PC-9 (cell line): ENCODE measurements around the gene STK39. TPM values are rescaled to one million over a fixed set of nuclear protein-coding genes. Genes with fewer than 3 reads are reported as not detected.

Source experiments
- BruUV-seq: library from RNA; stranded (reverse); fragments of 400-500 nt; replicated peaks from 2 replicates; lab custom pipeline; 2021; lab: Mats Ljungman, UMichigan
- CTCF ChIA-PET: fragments of 300-600 bp; sonication (Branson Sonifier 250); formaldehyde crosslinking; loops from one replicate; lab custom pipeline; 2022; ENCODE audit warnings: antibody characterized with exemption; lab: Charles Lee
- POLR2A ChIA-PET: fragments of 300-600 bp; sonication (Branson Sonifier 250); formaldehyde crosslinking; loops from one replicate; lab custom pipeline; 2022; ENCODE audit warnings: antibody characterized with exemption; ENCODE audit not compliant: unreplicated experiment; lab: Charles Lee
- DNase-seq, 2 experiments: peaks; one replicate each; pipeline versions ENCODE4 v3.0.0 to v3.0.0-alpha.2; 2015 to 2022; ENCODE audit warnings: mixed read lengths in 1 of 2
- H2AFZ ChIP-seq: fragments of 200-600 bp; sonication (generic); 2 replicates; pipeline ENCODE4 v1.8.1; 2017; ENCODE audit warnings: antibody characterized with exemption
- H3F3A ChIP-seq: fragments of 200-600 bp; sonication (generic); 2 replicates; pipeline ENCODE4 v1.8.1; 2017; ENCODE audit warnings: antibody characterized with exemption, mild to moderate bottlenecking, low read depth; ENCODE audit not compliant: insufficient read depth
- H3K27ac ChIP-seq: fragments of 200-600 bp; sonication (generic); 2 replicates; pipeline ENCODE4 v1.6.1; 2016; ENCODE audit warnings: mixed run types
- H3K27me3 ChIP-seq: fragments of 200-600 bp; sonication (generic); 2 replicates; pipeline ENCODE4 v1.6.1; 2016; ENCODE audit warnings: low read depth, mixed run types; ENCODE audit not compliant: insufficient read depth
- H3K36me3 ChIP-seq: fragments of 200-600 bp; sonication (generic); 2 replicates; pipeline ENCODE4 v1.6.1; 2016; ENCODE audit warnings: low read depth, mixed run types
- H3K4me1 ChIP-seq: fragments of 200-600 bp; sonication (generic); replicated peaks from 2 replicates; pipeline ENCODE4 v1.6.1; 2016; ENCODE audit warnings: mixed run types; ENCODE audit not compliant: insufficient read depth
- H3K4me2 ChIP-seq: fragments of 200-600 bp; sonication (generic); 2 replicates; pipeline ENCODE4 v1.6.1; 2017; ENCODE audit warnings: mixed run types
- H3K4me3 ChIP-seq: fragments of 200-600 bp; sonication (generic); 2 replicates; pipeline ENCODE4 v1.6.1; 2016; ENCODE audit warnings: mixed run types
- H3K79me2 ChIP-seq: fragments of 200-600 bp; sonication (generic); 2 replicates; pipeline ENCODE4 v1.6.1; 2017; ENCODE audit warnings: low read depth, mixed run types
- H3K9me2 ChIP-seq: fragments of 200-600 bp; sonication (generic); 2 replicates; pipeline ENCODE4 v1.8.1; 2017; ENCODE audit warnings: mild to moderate bottlenecking; ENCODE audit not compliant: insufficient read depth
- H3K9me3 ChIP-seq: fragments of 200-600 bp; sonication (generic); 2 replicates; pipeline ENCODE4 v1.8.1; 2016; ENCODE audit warnings: low read depth; ENCODE audit not compliant: insufficient read depth
- H4K20me1 ChIP-seq: fragments of 200-600 bp; sonication (generic); 2 replicates; pipeline ENCODE4 v1.8.1; 2017; ENCODE audit not compliant: insufficient read depth
- EZH2 ChIP-seq: fragments of 200-600 bp; sonication (generic); IDR thresholded peaks from 2 replicates; pipeline ENCODE4 v1.8.0; 2017; ENCODE audit warnings: antibody characterized with exemption, low read depth
- intact Hi-C: fragments of 100-400 bp; cut with micrococcal nuclease; formaldehyde crosslinking; loops from one replicate; pipeline ENCODE4 v1.10.0; 2022; ENCODE audit not compliant: unreplicated experiment
- total RNA-seq: library from RNA; stranded (reverse); gene quantifications from 2 replicates; pipeline ENCODE4 v1.2.3, GENCODE V29; 2021
- TF ChIP-seq, protein P1 (sequence below): fragments of 200-600 bp; sonication (generic); conservative IDR thresholded peaks from 2 replicates; pipeline ENCODE4 v1.6.1; 2017; ENCODE audit warnings: mixed run types, antibody characterized with exemption, mild to moderate bottlenecking, moderate library complexity

The STK39 gene
- total RNA-seq, 1 experiment from 2014 or later, result 14.5 TPM

DNA sequence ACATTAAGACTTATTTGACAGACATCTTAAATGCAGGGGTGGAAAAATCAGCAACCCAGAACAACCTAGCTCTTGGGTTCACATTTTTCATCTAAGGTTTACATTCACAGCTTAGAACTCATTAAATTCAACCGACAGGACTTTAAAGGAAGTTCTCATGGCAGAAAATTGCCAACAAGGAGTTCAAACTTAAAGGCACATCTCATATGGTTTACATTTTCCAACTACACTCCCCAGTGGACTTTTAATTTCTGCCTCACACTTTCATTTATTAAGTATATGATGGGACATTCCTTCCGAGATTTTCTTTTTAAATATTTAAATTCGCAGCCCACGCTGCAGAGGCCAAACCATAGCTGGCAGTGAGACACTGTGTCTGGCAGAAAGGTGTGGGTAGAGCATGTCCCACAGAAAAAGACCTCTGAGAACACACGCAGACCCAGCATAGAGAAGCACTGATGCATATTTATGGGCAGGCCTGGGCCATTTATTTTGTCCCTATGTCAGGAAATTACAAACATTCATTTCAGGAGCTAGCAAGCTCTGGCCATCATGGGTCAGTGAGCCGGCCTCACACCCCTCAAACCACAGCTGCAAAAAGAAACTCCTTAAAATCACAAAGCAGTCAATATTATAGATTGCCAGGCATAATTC lies 46.3 kb downstream of the STK39 start:
- CTCF ChIA-PET, result no interaction called here
- Histone ChIP-seq H3K4me2 (no peak overlapping the region), H3K4me3 (no peak overlapping the region), H3K27me3 (no peaks in the 10 kb centered on the region), H4K20me1 (no peaks in the 10 kb centered on the region), H3K4me1 (peaks cover 18% of the 10 kb centered on the region), H3F3A (0 out of 2 replicates have a peak, but pooled peaks cover 5% of the 10 kb centered on the region), H3K79me2 (peaks cover 86% of the 10 kb centered on the region), H3K9me3 (no peaks in the 10 kb centered on the region), H3K9me2 (no peaks in the 10 kb centered on the region), H3K36me3 (peaks cover 2% of the 10 kb centered on the region; the same call in 1 of the 2 replicates), H3K27ac (no peak overlapping the region), H2AFZ (no peak overlapping the region)
- POLR2A ChIA-PET, result no interaction called here
- no TSS peak for BruUV-seq
- intact Hi-C loops, result no loop called here
- TF ChIP-seq, protein P1, sequence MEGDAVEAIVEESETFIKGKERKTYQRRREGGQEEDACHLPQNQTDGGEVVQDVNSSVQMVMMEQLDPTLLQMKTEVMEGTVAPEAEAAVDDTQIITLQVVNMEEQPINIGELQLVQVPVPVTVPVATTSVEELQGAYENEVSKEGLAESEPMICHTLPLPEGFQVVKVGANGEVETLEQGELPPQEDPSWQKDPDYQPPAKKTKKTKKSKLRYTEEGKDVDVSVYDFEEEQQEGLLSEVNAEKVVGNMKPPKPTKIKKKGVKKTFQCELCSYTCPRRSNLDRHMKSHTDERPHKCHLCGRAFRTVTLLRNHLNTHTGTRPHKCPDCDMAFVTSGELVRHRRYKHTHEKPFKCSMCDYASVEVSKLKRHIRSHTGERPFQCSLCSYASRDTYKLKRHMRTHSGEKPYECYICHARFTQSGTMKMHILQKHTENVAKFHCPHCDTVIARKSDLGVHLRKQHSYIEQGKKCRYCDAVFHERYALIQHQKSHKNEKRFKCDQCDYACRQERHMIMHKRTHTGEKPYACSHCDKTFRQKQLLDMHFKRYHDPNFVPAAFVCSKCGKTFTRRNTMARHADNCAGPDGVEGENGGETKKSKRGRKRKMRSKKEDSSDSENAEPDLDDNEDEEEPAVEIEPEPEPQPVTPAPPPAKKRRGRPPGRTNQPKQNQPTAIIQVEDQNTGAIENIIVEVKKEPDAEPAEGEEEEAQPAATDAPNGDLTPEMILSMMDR, result no peak
- no peak for TF ChIP-seq EZH2
- DNase-seq, result no peak

DNA sequence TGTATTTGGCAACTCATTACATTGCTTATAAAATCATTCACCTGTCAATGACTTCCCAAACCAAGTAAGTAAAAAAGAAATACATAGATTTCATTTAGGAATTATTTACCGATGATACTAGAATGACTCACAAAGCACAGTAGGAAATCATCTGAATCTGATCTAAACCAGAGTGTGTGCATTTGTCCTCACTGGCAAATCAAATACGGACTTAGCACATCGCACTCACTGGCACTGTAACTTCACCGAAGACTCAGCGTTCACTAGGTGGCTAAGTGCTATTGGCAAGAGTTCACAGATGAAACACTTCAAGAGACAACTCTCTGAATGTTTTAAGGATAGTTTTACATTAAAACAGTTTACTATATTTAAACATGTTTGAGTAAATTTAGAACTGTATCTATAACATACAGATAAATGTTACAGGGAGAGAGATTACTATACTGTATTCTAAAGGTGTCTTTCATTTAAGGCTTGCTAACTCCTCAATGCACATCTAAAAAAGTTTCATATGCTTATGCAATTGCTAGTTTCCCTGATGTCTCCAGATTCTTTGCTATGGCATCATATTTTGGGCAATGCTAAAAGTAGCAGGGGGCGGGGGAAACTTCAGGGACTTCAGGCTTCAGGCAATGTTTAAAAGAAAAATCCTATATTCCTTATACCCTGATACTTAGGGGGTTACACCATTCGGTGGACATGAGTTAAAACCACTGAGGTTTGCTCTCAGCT lies 48.8 kb downstream of the STK39 start:
- BruUV-seq, result no TSS peak
- H3K79me2 ChIP-seq, result peaks cover 94% of the 10 kb centered on the region
- no peak overlapping the region for H2AFZ ChIP-seq
- no peaks in the 10 kb centered on the region for H3K9me3 ChIP-seq
- peaks cover 32% of the 10 kb centered on the region for H3K4me1 ChIP-seq
- peak in 1 of 2 experiments; percentile 46 for DNase-seq
- H3K36me3 ChIP-seq, result peaks cover 4% of the 10 kb centered on the region; the same call in 1 of the 2 replicates
- H3K9me2 ChIP-seq, result no peaks in the 10 kb centered on the region
- H4K20me1 ChIP-seq, result no peaks in the 10 kb centered on the region
- ChIA-PET CTCF (no interaction called here), POLR2A (no interaction called here)
- H3K27me3 ChIP-seq, result no peaks in the 10 kb centered on the region
- peak overlapping the region; percentile 87 for H3K27ac ChIP-seq
- no peak overlapping the region for H3K4me3 ChIP-seq
- H3K4me2 ChIP-seq, result peak overlapping the region; percentile 40
- TF ChIP-seq, protein P1, result no peak
- no peak for TF ChIP-seq EZH2
- intact Hi-C loops, result no loop called here
- peaks cover 10% of the 10 kb centered on the region; the same call in 1 of the 2 replicates for H3F3A ChIP-seq

DNA sequence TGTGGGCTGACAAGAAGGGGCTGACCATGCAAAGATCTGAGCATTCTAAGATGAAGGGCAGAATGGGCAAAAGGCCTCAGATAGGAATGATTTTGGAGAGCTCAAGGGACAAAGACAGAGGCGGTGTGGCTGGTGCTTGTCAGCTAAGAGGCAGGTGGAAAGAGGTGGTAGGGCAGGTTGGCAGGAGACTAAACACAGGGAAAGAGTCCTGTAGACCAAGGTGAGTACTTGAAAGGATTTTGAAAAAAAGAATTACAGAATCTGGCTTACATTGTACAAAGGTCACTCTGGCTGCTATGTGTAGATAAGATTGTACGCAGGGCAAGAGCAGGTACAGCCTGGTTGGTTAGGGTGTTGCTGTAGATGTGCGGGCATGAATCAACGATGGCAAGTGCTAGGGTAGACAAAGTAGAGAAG lies 50.6 kb downstream of the STK39 start:
- no TSS peak for BruUV-seq
- Histone ChIP-seq H3K27ac (no peak overlapping the region), H3K4me3 (no peak overlapping the region), H3K9me3 (no peaks in the 10 kb centered on the region), H3K79me2 (peaks cover 87% of the 10 kb centered on the region), H3F3A (peaks cover 17% of the 10 kb centered on the region; the same call in 1 of the 2 replicates), H3K4me1 (peaks cover 49% of the 10 kb centered on the region), H3K36me3 (peaks cover 4% of the 10 kb centered on the region; the same call in 1 of the 2 replicates), H3K9me2 (no peaks in the 10 kb centered on the region), H4K20me1 (no peaks in the 10 kb centered on the region), H2AFZ (no peak overlapping the region), H3K27me3 (no peaks in the 10 kb centered on the region), H3K4me2 (no peak overlapping the region)
- no peak for DNase-seq
- TF ChIP-seq, protein P1, result no peak
- TF ChIP-seq EZH2, result no peak
- POLR2A ChIA-PET, result no interaction called here
- CTCF ChIA-PET, result no interaction called here
- intact Hi-C loops, result no loop called here
